ENCODE results near the gene PRR3.
A peak's percentile ranks its signal among the peaks of the same experiment; 100 is the strongest.
"Not testable (repeated sequence)": the region's sequence is repeated elsewhere in the genome, so short reads cannot be mapped to it uniquely, and the experiment has no call there.

The PRR3 gene

GRCh38 chr6:30565772-30566171, 8.7 kb downstream of the PRR3 start:
- in situ Hi-C loops (cut with MboI; ENCODE audit: low pct_unique_long_range_greater_than_20kb, low sequenced_read_pairs) = no loop called here
- no peak for DNase-seq

DNA sequence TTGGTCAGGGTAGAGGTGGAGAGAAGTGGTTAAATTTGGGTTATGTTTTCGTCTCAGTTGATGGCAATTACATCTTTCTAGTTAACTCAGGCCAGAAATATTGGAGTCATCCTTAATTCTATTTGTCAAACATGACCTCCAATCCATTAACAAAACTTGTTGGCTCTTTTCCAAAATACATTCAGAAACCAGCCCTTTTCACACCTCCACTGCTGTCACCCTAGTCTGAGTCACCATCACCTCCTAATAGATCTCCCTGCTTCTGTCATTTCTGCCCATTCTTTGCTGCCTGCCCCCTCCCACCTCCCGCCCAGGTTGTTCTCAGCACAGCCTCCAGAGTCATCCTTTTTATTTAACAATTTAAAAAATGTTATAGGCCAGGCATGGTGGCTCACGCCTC, 11.2 kb downstream of the PRR3 start:
- no peak for DNase-seq
- in situ Hi-C loops (cut with MboI; ENCODE audit: low pct_unique_long_range_greater_than_20kb, low sequenced_read_pairs) = no loop called here

DNA sequence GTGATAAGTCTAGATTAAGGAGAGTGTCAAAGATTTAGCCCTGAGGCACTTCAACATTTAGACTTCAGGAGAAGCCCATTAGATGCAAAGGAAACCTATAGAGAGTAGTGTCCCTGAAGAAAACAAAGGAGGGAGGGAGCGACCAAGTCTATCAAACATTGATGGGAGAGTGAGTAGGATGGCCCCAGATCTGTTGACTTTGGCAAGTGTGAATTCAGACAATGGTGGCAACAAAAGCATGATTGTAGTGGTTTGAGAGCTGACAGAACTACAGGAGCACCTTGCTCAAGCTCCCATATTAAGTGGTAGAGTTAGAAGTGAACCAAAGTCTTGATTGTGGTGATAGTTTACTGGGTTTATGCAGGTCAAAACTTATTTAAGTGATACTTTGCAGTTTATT, 13.2 kb downstream of the PRR3 start:
- in situ Hi-C loops (cut with MboI; ENCODE audit: low pct_unique_long_range_greater_than_20kb, low sequenced_read_pairs) = no loop called here
- no peak for DNase-seq

GRCh38 chr6:30570740-30571074, 13.6 kb downstream of the PRR3 start:
- in situ Hi-C loops (cut with MboI; ENCODE audit: low pct_unique_long_range_greater_than_20kb, low sequenced_read_pairs) = no loop called here
- DNase-seq = no peak

DNA sequence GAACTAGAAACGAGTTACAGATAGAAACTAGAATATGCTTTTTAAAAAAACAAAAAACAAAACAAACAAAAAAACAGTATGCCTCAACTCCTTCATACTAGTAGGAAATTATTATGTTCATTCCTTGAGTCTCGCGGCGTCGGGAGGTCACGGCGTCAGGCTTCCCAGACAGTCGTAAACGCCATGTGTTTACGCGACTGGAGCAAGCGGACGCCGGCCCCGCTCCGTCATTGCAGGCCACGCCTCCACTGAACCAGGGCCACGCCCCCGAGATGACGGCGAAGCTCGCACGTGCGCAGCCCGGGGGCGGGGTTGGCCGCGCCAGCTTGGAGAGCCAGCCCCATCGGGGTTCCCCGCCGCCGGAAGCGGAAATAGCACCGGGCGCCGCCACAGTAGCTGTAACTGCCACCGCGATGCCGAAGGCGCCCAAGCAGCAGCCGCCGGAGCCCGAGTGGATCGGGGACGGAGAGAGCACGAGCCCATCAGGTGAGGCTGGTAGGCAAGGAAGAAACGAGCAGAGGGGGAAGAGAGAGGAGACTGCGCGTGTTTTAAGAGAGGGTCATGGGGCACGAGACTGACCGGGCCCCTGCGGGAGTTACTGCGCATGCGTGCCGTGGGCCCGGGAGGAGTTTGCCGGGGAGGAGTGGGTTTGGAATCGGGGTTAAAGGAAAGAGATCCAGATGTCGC, 14.1 kb downstream of the PRR3 start, which contains the start of gene ABCF1:
ABCF1 (plus strand) TSS at position 368 of the 687 bp plus-strand sequence; CDS start at position 414, 46 bp downstream.
- DNase-seq = peak; percentile 98
- in situ Hi-C loops (cut with MboI; ENCODE audit: low pct_unique_long_range_greater_than_20kb, low sequenced_read_pairs) = no loop called here

- in situ Hi-C loops (cut with MboI; ENCODE audit: low pct_unique_long_range_greater_than_20kb, low sequenced_read_pairs) = no loop called here
- no peak for DNase-seq
These were observed 14.6 kb downstream of the PRR3 start for GRCh38 chr6:30571762-30572082.

- no peak for DNase-seq
- in situ Hi-C loops (cut with MboI; ENCODE audit: low pct_unique_long_range_greater_than_20kb, low sequenced_read_pairs) = no loop called here
These were observed 15.1 kb downstream of the PRR3 start for GRCh38 chr6:30572148-30572547.

GRCh38 chr6:30573113-30573512, 16.0 kb downstream of the PRR3 start:
- no peak for DNase-seq
- in situ Hi-C loops (cut with MboI; ENCODE audit: low pct_unique_long_range_greater_than_20kb, low sequenced_read_pairs) = no loop called here

DNA sequence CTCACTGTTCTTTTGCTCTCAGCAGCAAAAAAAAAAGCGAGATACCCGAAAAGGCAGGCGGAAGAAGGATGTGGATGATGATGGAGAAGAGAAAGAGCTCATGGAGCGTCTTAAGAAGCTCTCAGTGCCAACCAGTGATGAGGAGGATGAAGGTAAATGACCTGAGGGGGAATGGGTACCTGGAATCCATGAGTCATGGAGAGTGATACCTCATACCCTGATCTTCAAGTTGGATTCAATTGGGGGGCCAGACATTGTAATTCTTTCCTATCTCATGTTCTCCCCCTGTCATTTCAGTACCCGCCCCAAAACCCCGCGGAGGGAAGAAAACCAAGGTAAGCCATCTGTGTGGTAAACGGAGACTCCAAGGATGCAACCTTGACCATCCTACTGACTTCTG, 21.0 kb downstream of the PRR3 start:
- in situ Hi-C loops (cut with MboI; ENCODE audit: low pct_unique_long_range_greater_than_20kb, low sequenced_read_pairs) = no loop called here
- DNase-seq = no peak

DNA sequence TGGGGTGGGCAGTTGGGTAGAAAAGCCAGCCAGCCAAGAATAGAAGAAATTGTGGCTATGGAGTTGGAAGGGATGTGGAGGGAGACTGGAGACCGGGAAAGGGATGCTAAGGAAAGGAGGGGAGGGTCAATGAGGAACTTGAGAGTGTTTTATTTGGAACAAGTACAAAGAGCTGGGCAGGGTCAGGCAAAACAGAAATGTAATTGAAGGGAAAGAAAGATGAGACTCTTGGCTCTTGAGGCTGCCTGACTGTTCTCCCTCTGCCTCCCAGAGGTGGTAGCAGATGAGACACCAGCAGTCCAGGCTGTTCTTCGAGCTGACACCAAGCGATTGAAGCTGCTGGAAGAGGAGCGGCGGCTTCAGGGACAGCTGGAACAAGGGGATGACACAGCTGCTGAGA, 26.8 kb downstream of the PRR3 start:
- no peak for DNase-seq
- in situ Hi-C loops (cut with MboI; ENCODE audit: low pct_unique_long_range_greater_than_20kb, low sequenced_read_pairs) = no loop called here

DNA sequence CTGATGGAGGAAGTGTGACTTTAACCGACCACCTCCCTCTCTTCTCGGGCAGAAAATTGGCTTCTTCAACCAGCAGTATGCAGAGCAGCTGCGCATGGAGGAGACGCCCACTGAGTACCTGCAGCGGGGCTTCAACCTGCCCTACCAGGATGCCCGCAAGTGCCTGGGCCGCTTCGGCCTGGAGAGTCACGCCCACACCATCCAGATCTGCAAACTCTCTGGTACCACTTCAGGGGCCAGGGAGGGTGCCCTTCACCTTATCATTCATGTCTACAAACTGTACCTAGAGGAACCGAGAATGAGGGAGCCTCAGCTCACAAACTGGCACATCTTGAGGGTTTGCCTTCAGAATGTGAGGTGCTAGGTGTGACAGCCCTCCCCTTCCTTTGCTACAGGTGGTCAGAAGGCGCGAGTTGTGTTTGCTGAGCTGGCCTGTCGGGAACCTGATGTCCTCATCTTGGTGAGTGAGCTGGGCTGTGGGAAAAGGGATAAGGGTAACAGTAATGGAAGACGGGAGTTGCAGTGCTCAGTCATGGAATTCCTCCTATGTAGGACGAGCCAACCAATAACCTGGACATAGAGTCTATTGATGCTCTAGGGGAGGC, 32.8 kb downstream of the PRR3 start:
- DNase-seq = no peak
- in situ Hi-C loops (cut with MboI; ENCODE audit: low pct_unique_long_range_greater_than_20kb, low sequenced_read_pairs) = no loop called here

GRCh38 chr6:30590509-30590908, 33.4 kb downstream of the PRR3 start:
- in situ Hi-C loops (cut with MboI; ENCODE audit: low pct_unique_long_range_greater_than_20kb, low sequenced_read_pairs) = no loop called here

GRCh38 chr6:30591008-30591407, 33.9 kb downstream of the PRR3 start:
- in situ Hi-C loops (cut with MboI; ENCODE audit: low pct_unique_long_range_greater_than_20kb, low sequenced_read_pairs) = no loop called here
- DNase-seq = no peak

More at GRCh38 chr6:30590509-30590908, 33.4 kb downstream of the PRR3 start:
- DNase-seq = no peak

GRCh38 chr6:30592287-30592686, 35.2 kb downstream of the PRR3 start:
- in situ Hi-C loops (cut with MboI; ENCODE audit: low pct_unique_long_range_greater_than_20kb, low sequenced_read_pairs) = no loop called here
- no peak for DNase-seq

DNA sequence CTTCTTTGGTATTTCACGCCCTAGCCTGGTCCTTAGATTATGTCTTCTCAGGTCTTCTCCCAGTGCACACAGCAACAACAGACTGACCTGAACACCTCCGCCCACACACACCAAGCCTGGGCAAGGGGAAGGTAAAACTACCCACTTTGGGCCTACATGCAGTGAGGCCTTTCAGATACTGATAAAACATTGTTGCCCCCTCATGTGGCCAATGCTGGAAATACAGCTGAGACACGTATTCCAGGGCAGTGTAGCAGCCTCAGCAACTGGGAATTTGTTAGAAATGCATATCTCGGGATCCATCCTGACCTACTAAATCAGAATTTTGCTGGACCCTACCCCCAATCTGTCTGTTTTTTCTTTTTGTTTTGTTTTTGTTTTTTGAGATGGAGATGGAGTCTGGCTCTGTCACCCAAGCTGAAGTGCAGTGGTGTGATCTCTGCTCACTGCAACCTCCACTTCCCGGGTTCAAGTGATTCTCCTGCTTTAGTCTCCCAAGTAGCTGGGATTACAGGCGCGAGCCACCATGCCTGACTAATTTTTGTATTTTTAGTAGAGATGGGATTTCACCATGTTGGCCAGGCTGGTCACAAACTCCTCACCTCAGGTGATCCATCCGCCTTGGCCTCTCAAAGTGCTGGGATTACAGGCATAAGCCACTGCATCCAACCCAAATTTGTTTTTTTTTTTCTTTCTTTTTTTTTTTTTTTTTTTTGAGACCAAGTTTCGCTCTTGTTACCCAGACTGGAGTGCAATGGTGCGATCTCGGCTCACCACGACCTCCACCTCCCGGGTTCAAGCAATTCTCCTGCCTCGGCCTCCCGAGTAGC, 40.4 kb downstream of the PRR3 start:
- peak; percentile 85 for DNase-seq
- in situ Hi-C loops (cut with MboI; ENCODE audit: low pct_unique_long_range_greater_than_20kb, low sequenced_read_pairs) = not testable (repeated sequence)

- DNase-seq = no peak
- in situ Hi-C loops (cut with MboI; ENCODE audit: low pct_unique_long_range_greater_than_20kb, low sequenced_read_pairs) = no loop called here
These were observed 42.0 kb downstream of the PRR3 start for GRCh38 chr6:30598912-30599624.

DNA sequence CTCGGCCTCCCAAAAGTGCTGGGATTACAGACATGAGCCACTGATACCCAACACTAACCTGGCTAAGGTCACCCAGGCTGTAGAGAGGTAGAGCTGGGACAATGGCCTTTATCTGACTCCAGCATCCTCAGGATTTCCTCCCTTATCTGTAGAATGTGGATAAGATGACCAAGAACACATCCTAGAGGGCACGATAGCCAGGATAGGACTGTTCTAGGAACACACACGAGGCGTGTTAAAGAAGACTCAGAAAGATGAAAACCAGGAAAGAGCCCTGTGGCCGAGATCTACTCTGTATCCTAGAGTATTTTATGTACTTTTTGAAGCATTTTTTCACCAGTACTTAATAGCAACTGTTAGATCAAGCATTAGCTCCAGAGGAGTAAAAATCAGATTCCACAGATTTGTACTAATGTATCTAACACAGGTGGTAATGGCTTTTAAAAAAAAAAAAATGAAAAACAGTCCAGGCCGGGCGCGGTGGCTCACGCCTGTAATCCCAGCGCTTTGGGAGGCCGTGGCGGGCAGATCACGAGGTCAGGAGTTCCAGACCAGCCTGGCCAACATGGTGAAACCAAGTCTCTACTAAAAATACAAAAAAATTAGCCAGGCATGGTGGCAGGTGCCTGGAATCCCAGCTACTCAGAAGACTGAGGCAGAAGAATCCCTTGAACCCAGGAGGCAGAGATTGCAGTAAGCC, 42.7 kb downstream of the PRR3 start:
- in situ Hi-C loops (cut with MboI; ENCODE audit: low pct_unique_long_range_greater_than_20kb, low sequenced_read_pairs) = no loop called here
- DNase-seq = no peak

GRCh38 chr6:30600451-30600961, 43.4 kb downstream of the PRR3 start:
- no peak for DNase-seq
- in situ Hi-C loops (cut with MboI; ENCODE audit: low pct_unique_long_range_greater_than_20kb, low sequenced_read_pairs) = no loop called here

- in situ Hi-C loops (cut with MboI; ENCODE audit: low pct_unique_long_range_greater_than_20kb, low sequenced_read_pairs) = no loop called here
- DNase-seq = no peak
These were observed 44.3 kb downstream of the PRR3 start for GRCh38 chr6:30601436-30601814.

All from KBM-7 (cell line).